Activated T-helper 1 cell treated with anti-CD3 and anti-CD28 coated beads, Interleukin-2, amount 50 U/mL, for 16 hours (primary cell): Measurements from ENCODE around the gene MAP2K5.

Experiments used
- DNase-seq, 2 donors: peaks; one replicate each; pipeline ENCODE4 v3.0.0-alpha.2; 2020; ENCODE audit warnings: low read depth in 1 of 2, low spot score in 1 of 2

Gene MAP2K5

GRCh38 chr15:67746450-67746849, 203.9 kb downstream of the MAP2K5 start:
- DNase-seq: no peak

DNA sequence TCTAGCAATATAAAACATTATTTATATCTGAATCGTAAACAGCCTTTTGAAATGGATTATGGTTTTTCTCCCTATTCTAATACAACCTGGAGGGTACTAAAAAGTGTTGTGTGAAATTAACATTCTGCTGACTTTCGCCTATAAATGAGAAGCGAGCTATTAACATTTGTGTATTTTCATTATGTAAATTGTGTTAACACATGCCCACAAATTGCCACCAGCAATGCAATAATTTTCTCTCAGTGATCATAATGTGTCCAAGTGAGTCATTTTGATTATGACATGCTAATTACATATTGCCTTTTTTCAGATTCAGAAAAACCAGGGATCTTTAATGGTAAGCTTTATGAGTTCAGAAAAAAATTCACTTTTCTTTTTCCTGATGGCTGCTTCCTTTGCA, 205.4 kb downstream of the MAP2K5 start:
- DNase-seq: no peak

DNA sequence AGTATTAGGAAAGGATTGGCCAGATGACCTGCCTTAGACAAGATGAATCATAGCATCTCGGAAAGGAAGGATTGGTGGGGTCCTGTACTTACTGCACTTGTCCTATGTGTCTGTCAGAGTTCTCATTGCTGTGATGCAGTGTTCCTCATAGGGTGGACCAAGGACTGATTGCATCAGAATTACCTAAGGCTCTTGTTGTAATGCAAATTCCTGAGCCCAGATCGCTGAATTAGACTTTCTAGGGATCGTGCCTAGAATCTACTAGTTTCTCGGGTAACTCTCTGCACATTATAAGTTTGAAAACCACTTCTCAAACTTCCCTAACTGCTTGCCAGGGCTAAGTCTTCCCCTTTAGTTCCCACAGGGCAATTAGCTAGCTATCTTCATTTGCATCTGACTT, 207.9 kb downstream of the MAP2K5 start:
- no peak for DNase-seq

GRCh38 chr15:67753891-67754290, 211.4 kb downstream of the MAP2K5 start:
- DNase-seq: no peak

DNA sequence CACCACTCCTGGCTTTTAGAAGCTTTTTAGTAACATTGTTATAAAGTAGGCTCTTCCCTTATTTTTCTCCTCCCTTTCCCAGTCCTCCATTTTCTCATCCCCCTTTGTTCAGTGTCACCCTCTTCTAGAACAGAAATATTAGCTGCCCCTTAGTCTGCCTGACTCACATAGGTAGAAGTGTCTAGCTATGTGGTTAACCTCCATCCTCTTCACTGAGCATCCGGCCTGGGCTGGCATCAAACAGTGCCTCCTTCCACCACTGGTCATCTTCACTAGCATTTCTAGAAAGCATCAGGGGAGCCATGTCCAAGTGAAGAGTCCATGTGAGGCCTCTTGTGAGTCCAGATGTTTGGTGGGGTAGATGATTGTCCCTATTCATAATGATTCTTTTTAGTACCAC, 212.8 kb downstream of the MAP2K5 start:
- no peak for DNase-seq

DNA sequence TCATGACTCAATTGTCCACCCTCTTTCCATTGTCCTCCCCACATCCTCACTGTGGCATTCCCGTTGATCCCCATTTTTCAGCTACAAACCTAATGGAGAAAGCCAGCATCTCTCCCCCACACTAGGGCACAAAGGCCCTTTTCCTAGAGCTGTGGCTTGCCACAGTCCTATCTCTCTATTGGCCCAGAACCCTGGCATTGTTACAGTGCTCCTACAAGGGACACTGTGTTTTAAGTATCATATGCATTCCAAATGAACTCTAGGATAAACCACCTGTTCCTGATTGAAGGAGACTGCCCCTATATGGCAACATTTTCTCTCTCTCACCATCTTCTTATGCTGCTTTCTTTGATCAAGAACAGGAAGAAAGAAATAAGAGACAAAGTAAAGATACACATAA, 213.4 kb downstream of the MAP2K5 start:
- DNase-seq: no peak

GRCh38 chr15:67758619-67759300, 216.3 kb downstream of the MAP2K5 start:
- DNase-seq: no peak

DNA sequence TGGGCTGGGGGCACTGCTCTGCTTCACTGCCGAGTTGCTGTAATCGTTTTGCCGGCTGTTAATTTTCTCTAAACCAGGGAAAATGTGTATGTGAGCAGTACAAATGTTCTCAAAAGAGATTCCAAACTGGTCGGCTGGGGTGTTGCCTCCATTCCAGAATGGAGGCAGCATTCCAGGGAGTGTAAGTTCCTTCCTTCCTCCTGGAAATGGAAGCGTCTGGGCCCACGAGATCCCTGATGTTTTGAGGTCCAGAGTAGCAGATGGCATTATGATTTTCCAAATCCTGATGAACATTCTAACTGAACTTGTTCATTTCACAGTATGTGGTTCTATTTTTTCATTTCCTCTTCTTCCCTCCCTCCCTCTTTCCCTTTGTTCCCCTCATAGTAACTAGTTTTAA, 218.4 kb downstream of the MAP2K5 start:
- DNase-seq: no peak

DNA sequence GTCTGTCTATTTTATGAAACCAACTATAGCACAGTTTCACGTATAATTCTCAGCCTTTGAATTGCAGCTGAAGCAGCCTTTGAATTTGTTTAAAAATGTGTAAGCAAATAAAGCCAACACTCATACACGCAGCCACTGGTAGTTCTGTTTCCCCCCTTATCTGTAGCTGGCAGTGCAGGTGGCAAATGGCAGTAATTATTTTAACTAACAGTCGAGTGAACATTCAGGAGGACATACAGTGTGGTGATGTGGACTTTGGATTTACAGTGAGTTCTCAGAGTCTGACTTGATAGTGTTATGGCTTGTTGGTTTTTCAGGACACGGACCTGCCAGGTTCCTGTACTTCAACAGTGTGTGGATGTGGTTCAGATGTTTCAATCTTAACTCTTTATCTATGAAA, 218.8 kb downstream of the MAP2K5 start:
- DNase-seq: no peak

GRCh38 chr15:67762610-67763368, 220.3 kb downstream of the MAP2K5 start:
- DNase-seq: peak in 1 of 2 donors; percentile 22

- no peak for DNase-seq
Measured at GRCh38 chr15:67765701-67766100, 223.2 kb downstream of the MAP2K5 start.

DNA sequence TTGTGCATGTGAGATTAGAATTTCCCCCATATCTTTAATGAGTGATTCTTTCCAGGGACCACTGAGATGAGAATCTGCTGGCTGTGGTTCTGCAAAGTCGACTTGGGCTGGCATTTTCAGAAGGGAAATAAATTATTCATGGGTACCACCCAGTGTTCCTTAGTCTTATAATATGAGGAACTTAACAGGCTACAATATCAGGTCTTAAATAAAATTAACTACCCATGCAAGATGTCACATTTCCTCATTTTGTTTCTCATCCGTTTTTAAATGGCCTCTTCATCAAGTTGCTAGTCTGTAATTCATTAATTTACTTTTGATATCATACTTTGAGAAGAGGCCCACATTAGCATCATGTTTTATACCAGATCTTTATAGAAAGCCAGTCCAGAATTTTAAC, 224.5 kb downstream of the MAP2K5 start:
- DNase-seq: no peak

- no peak for DNase-seq
Measured at GRCh38 chr15:67768313-67768977, 225.9 kb downstream of the MAP2K5 start.

DNA sequence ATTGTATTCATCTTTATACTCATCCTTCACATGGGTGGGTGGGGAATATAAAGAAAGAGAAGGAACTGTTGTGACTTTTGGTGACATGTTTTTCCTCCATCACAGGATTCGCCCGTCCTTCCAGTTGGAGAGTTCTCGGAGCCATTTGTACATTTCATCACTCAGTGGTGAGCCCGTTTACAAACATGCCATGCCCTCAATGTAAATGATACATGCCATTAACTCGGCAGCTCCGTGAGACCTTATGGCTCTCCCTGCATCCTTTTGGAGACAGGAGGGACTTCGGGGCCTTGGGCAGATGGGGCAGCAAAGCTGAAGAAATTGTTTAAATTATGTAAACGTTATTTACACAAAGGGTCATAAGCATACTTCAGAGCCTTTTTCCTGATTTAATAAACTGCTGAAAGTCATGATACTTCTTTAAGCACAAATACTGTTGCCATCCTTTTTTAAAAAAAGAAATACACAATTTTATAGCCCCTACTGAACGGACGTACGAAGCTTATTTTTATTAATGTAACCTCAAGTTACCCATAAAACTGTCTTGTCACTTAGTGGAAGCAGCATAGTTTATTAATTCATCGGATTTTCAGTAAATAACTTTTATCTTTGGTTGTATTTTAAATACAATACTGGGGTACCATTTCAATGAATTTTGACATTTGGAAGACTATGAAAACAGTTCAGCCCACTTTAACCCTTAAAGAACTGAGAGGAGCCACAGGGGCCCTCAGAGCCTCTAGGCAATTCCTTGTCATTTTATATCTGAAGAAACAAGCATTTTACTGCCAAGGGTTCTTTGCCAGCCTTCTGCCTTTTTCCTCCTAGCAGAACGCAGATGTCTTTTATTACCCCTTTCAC, 227.2 kb downstream of the MAP2K5 start:
- DNase-seq: no peak

DNA sequence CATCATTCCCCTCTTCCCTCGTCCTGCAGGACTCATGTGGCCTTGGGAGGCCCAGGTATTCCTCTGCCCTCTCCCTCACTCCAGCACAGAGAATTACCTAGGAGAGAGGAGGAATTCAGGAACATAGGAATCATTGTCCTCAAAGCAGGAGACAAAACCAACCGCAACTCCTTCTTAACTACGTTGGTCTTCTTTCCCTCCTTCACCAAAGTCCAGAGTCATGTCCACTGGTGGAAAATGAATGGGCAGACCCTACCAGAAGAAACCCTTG, 227.8 kb downstream of the MAP2K5 start:
- DNase-seq: no peak

DNA sequence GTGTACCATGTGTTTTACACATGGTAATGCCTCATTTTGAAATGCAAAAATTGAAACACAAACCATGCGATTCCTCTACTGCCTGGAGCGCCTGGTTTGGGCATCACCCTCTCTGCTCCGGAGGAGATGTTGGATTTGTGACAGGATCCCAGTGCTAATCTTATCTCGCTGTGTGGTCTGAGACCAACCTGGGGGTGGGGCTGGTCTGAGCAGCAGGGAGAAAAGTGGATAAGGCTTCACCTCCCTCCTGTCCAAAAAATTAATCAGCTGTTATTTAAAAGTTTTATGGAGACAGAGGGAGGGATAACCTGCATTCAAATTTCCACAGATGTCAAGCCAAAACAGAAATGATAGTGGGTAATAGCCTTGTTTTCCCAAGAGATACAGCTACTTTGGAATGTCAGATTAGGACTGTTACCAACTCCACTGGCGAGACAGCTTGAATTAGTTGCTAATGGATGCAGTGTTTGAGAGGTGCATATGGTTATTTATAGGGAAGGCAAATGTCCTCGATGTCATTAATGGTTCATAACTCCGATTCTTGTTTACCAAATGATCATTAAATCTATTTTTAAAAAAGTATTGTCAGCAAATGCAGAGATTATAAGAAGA, 228.8 kb downstream of the MAP2K5 start:
- no peak for DNase-seq

DNA sequence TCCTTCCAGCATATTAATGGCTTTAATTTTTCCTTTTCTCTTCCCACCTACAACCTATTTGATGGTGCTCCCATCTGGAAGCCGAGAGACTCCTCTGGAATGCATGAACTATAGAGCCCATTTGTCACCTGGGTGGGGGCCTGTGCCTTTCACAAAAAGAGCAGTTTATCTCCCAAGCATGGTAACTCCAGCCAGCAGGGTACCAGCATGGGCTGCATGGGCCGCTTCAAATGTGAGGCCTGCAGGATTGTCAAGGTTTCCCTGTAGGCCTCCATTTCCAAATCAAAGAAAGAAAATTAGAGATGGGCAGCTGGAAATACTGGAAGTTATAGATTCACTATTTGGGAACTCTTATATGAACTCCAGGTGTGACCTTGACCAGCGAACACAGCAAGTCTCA, 232.1 kb downstream of the MAP2K5 start:
- no peak for DNase-seq

- DNase-seq: no peak
Measured at GRCh38 chr15:67775250-67775649, 232.7 kb downstream of the MAP2K5 start.

DNA sequence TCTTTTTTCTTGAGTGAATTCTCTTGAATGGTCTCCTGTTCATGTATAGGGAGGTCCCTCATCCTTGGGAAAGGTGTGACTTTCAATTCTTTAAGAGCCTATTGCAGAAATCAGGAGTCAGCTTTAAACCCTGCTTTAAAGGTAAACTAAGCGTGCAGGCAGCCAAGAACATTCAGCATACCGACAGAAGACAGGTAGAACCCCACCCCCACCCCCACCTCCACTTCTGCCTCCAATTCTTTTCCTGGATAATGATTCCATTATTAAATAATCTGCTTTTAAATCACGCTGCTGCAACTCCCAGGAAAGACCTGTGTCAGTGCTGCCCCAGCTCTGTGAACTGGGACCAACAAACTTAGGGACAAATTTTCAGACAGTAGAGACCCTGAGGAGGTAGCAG, 233.5 kb downstream of the MAP2K5 start:
- DNase-seq: no peak

DNA sequence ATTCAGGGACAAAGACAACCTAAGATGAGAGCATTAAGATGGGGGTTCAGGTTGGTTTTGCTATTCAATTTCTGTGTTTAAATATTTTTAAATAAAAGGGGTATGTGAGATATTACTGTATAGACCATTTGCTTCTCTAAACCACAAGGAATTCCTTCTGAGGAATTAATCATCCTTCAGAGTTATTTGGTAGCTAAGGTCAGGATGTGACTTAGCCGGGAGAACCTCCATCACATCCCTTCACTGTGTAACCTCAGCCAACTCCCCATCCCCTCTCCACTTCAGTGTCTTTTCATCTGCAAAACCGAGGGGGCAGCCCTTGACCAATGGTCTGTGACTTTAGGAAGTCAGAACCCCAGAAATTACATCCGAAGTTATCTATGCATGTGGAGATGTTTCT, 234.1 kb downstream of the MAP2K5 start:
- no peak for DNase-seq

GRCh38 chr15:67777071-67777470, 234.6 kb downstream of the MAP2K5 start:
- DNase-seq: no peak
